BJ (cell line): Measurements from ENCODE around the gene OR1Q1. TPM values are rescaled to one million over a fixed set of nuclear protein-coding genes. Genes with fewer than 3 reads are reported as not detected.

Experiments
- CTCF ChIA-PET: fragments of 350-600 bp; formaldehyde crosslinking; extraction: SDS; loops from one replicate; lab custom pipeline; 2021; ENCODE audit warnings: antibody characterized with exemption, inconsistent platforms; lab: Yijun Ruan, JAX
- POLR2A ChIA-PET: fragments of 300-600 bp; sonication (Branson Sonifier 250); formaldehyde crosslinking; extraction: SDS; loops from one replicate; lab custom pipeline; 2021; ENCODE audit warnings: antibody characterized with exemption; lab: Charles Lee
- DNase-seq: peaks from one replicate; pipeline ENCODE4 v3.0.0-alpha.2; 2011; ENCODE audit warnings: low read depth
- H3K27me3 ChIP-seq: 2 replicates; pipeline ENCODE4 v1.6.0; 2011; ENCODE audit warnings: low read length; ENCODE audit not compliant: control insufficient read depth, insufficient read depth
- H3K36me3 ChIP-seq: 2 replicates; pipeline ENCODE4 v1.5.1; 2011; ENCODE audit warnings: low read length; ENCODE audit not compliant: control insufficient read depth, insufficient read depth
- H3K4me3 ChIP-seq: 2 replicates; pipeline ENCODE4 v1.5.1; 2011; ENCODE audit warnings: low read depth, mild to moderate bottlenecking, control low read depth, low read length
- CTCF ChIP-seq: IDR thresholded peaks from 2 replicates; pipeline ENCODE4 v1.5.1; 2011; ENCODE audit warnings: low read depth, mild to moderate bottlenecking, control low read depth, inconsistent platforms, low read length, moderate library complexity; ENCODE audit not compliant: insufficient read depth
- polyA plus RNA-seq: library from polyadenylated mRNA; depleted of rRNA; stranded (reverse); fragments of >200 nt; gene quantifications from 2 replicates; pipeline ENCODE4 v1.2.3, GENCODE V29; 2011

Gene OR1Q1
- polyA plus RNA-seq, 1 experiment: 1.1 TPM

- no peak for DNase-seq
- CTCF ChIA-PET: no interaction called here
- H3K4me3 ChIP-seq: no peak overlapping the region
- 0 out of 2 replicates have a peak, but pooled peaks cover 2% of the 10 kb centered on the region for H3K27me3 ChIP-seq
- no peak for TF ChIP-seq CTCF
- POLR2A ChIA-PET: no interaction called here
- no peaks in the 10 kb centered on the region for H3K36me3 ChIP-seq
Observed at GRCh38 chr9:122605691-122606090, 8.8 kb upstream of the OR1Q1 start.

- POLR2A ChIA-PET: no interaction called here
- CTCF ChIA-PET: no interaction called here
- H3K36me3 ChIP-seq: no peaks in the 10 kb centered on the region
Observed at GRCh38 chr9:122606587-122606986, 8.0 kb upstream of the OR1Q1 start.

GRCh38 chr9:122609804-122610203 is 4.7 kb upstream of the OR1Q1 start:
- Histone ChIP-seq H3K27me3 (0 out of 2 replicates have a peak, but pooled peaks cover 2% of the 10 kb centered on the region), H3K36me3 (no peaks in the 10 kb centered on the region), H3K4me3 (no peak overlapping the region)
- ChIA-PET POLR2A (no interaction called here), CTCF (no interaction called here)
- DNase-seq: no peak
- TF ChIP-seq CTCF: no peak

More at GRCh38 chr9:122606587-122606986, 8.0 kb upstream of the OR1Q1 start:
- no peak for DNase-seq
- H3K27me3 ChIP-seq: 0 out of 2 replicates have a peak, but pooled peaks cover 2% of the 10 kb centered on the region
- H3K4me3 ChIP-seq: no peak overlapping the region
- no peak for TF ChIP-seq CTCF

GRCh38 chr9:122619996-122620395 is 5.5 kb downstream of the OR1Q1 start:
- no peak for TF ChIP-seq CTCF
- Histone ChIP-seq H3K4me3 (no peak overlapping the region), H3K27me3 (no peaks in the 10 kb centered on the region), H3K36me3 (no peaks in the 10 kb centered on the region)
- ChIA-PET CTCF (interaction anchor here (1.0 kb wide), 1 partner anchor 9 kb away, joined by 3 read pairs; no protein-coding TSS in a partner anchor), POLR2A (no interaction called here)
- DNase-seq: no peak

- no peak for DNase-seq
- CTCF ChIA-PET: no interaction called here
Observed at GRCh38 chr9:122642226-122642625, 27.7 kb downstream of the OR1Q1 start.

More at GRCh38 chr9:122642226-122642625, 27.7 kb downstream of the OR1Q1 start:
- TF ChIP-seq CTCF: no peak
- H3K4me3 ChIP-seq: no peak overlapping the region
- no peaks in the 10 kb centered on the region for H3K27me3 ChIP-seq
- H3K36me3 ChIP-seq: no peaks in the 10 kb centered on the region
- POLR2A ChIA-PET: no interaction called here
